ENCODE measurements around the gene CDS2.

CDS2 gene

DNA sequence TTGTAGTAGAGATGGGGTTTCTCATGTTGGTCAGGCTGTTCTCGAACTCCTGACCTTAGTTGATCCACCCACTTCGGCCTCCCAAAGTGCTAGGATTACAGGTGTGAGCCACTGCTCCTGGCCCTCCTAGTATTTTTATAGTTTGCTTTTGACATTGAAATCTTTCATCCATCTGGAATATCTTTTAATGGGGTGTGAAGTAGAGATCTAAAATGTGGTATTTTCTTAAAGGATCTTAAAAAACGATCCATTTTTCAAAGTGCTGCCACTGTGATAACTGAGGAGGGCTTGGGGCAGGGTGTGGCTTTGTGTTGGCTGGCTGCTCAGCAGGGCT lies 23.1 kb downstream of the CDS2 start:
- H3K9me3 ChIP-seq (ENCODE audit: low read length) = no peaks in the 10 kb centered on the region
- H2AFZ ChIP-seq (ENCODE audit: low read length) = no peak overlapping the region
- peaks cover 21% of the 10 kb centered on the region for H3K4me1 ChIP-seq (ENCODE audit: insufficient read depth, low read length, severe bottlenecking)
- peaks cover 25% of the 10 kb centered on the region for H3K79me2 ChIP-seq (ENCODE audit: insufficient read depth, low read length)
- TF ChIP-seq EZH2 (IDR thresholded peaks at IDR 0.05; ENCODE audit: borderline replicate concordance, low read length) = no peak
- TF ChIP-seq, protein P1, sequence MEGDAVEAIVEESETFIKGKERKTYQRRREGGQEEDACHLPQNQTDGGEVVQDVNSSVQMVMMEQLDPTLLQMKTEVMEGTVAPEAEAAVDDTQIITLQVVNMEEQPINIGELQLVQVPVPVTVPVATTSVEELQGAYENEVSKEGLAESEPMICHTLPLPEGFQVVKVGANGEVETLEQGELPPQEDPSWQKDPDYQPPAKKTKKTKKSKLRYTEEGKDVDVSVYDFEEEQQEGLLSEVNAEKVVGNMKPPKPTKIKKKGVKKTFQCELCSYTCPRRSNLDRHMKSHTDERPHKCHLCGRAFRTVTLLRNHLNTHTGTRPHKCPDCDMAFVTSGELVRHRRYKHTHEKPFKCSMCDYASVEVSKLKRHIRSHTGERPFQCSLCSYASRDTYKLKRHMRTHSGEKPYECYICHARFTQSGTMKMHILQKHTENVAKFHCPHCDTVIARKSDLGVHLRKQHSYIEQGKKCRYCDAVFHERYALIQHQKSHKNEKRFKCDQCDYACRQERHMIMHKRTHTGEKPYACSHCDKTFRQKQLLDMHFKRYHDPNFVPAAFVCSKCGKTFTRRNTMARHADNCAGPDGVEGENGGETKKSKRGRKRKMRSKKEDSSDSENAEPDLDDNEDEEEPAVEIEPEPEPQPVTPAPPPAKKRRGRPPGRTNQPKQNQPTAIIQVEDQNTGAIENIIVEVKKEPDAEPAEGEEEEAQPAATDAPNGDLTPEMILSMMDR (IDR thresholded peaks at IDR 0.05; ENCODE audit: low read length) = no peak
- no peaks in the 10 kb centered on the region for H4K20me1 ChIP-seq (ENCODE audit: insufficient read depth, low read length)
- no peaks in the 10 kb centered on the region for H3K9me2 ChIP-seq (ENCODE audit: low read depth, low read length)
- H3K9ac ChIP-seq (ENCODE audit: low read length) = no peak overlapping the region
- H3K4me2 ChIP-seq (ENCODE audit: low read length) = no peak overlapping the region
- peaks cover 6% of the 10 kb centered on the region; the same call in 1 of the 2 replicates for H3K36me3 ChIP-seq (ENCODE audit: insufficient read depth, low read length)
- H3K27me3 ChIP-seq (ENCODE audit: insufficient read depth, low read length) = no peaks in the 10 kb centered on the region
- no peak overlapping the region for H3K4me3 ChIP-seq (ENCODE audit: low read depth, low read length, poor library complexity, severe bottlenecking)
- H3K27ac ChIP-seq (ENCODE audit: low read depth, low read length, poor library complexity, severe bottlenecking) = no peak overlapping the region
- no peaks in the 10 kb centered on the region for H3F3A ChIP-seq (ENCODE audit: insufficient read depth, low read length)

GRCh38 chr20:5150226-5151076 lies 23.6 kb downstream of the CDS2 start:
- Histone ChIP-seq H3K4me2 (ENCODE audit: low read length) (no peak overlapping the region), H3K9me3 (ENCODE audit: low read length) (no peaks in the 10 kb centered on the region), H3K9me2 (ENCODE audit: low read depth, low read length) (no peaks in the 10 kb centered on the region), H3K4me3 (ENCODE audit: low read depth, low read length, poor library complexity, severe bottlenecking) (no peak overlapping the region), H3K9ac (ENCODE audit: low read length) (no peak overlapping the region), H3K4me1 (ENCODE audit: insufficient read depth, low read length, severe bottlenecking) (peaks cover 17% of the 10 kb centered on the region), H3K27ac (ENCODE audit: low read depth, low read length, poor library complexity, severe bottlenecking) (no peak overlapping the region), H2AFZ (ENCODE audit: low read length) (no peak overlapping the region), H3F3A (ENCODE audit: insufficient read depth, low read length) (no peaks in the 10 kb centered on the region), H3K27me3 (ENCODE audit: insufficient read depth, low read length) (no peaks in the 10 kb centered on the region), H3K36me3 (ENCODE audit: insufficient read depth, low read length) (peaks cover 6% of the 10 kb centered on the region; the same call in 1 of the 2 replicates), H3K79me2 (ENCODE audit: insufficient read depth, low read length) (peaks cover 25% of the 10 kb centered on the region), H4K20me1 (ENCODE audit: insufficient read depth, low read length) (no peaks in the 10 kb centered on the region)
- no peak for TF ChIP-seq EZH2 (IDR thresholded peaks at IDR 0.05; ENCODE audit: borderline replicate concordance, low read length)
- TF ChIP-seq, protein P1 (IDR thresholded peaks at IDR 0.05; ENCODE audit: low read length) = no peak

GRCh38 chr20:5153152-5153467 lies 26.3 kb downstream of the CDS2 start:
- Histone ChIP-seq H4K20me1 (ENCODE audit: insufficient read depth, low read length) (no peaks in the 10 kb centered on the region), H3K4me1 (ENCODE audit: insufficient read depth, low read length, severe bottlenecking) (no peaks in the 10 kb centered on the region), H3K9ac (ENCODE audit: low read length) (no peak overlapping the region), H3K27me3 (ENCODE audit: insufficient read depth, low read length) (no peaks in the 10 kb centered on the region), H3K9me3 (ENCODE audit: low read length) (no peaks in the 10 kb centered on the region), H3K4me3 (ENCODE audit: low read depth, low read length, poor library complexity, severe bottlenecking) (no peak overlapping the region), H3F3A (ENCODE audit: insufficient read depth, low read length) (no peaks in the 10 kb centered on the region), H2AFZ (ENCODE audit: low read length) (no peak overlapping the region), H3K36me3 (ENCODE audit: insufficient read depth, low read length) (peaks cover 6% of the 10 kb centered on the region; the same call in 1 of the 2 replicates), H3K4me2 (ENCODE audit: low read length) (no peak overlapping the region), H3K27ac (ENCODE audit: low read depth, low read length, poor library complexity, severe bottlenecking) (no peak overlapping the region), H3K9me2 (ENCODE audit: low read depth, low read length) (no peaks in the 10 kb centered on the region), H3K79me2 (ENCODE audit: insufficient read depth, low read length) (peaks cover 19% of the 10 kb centered on the region)
- TF ChIP-seq EZH2 (IDR thresholded peaks at IDR 0.05; ENCODE audit: borderline replicate concordance, low read length) = no peak
- TF ChIP-seq, protein P1 (IDR thresholded peaks at IDR 0.05; ENCODE audit: low read length) = no peak

All from OCI-LY1 (cell line).